Right ventricle myocardium inferior (tissue), 1 donor: ENCODE results near the gene VAV3. TPM values are rescaled to one million over a fixed set of nuclear protein-coding genes. Genes with fewer than 3 reads are reported as not detected.

Source experiments
- ATAC-seq: fragments of 200-7000 bp; cut with Tn5 transposase; one replicate; pipeline ENCODE4 v1.9.1; 2020; ENCODE audit warnings: mild to moderate bottlenecking, moderate library complexity
- DNase-seq: peaks from one replicate; pipeline ENCODE4 v3.0.0; 2021; ENCODE audit errors: missing footprints
- intact Hi-C: fragments of 100-400 bp; cut with DNase I; formaldehyde crosslinking; loops from one replicate; pipeline ENCODE4 v1.11.0; 2022
- total RNA-seq: library from RNA; stranded (reverse); fragmentation: NEBNext Ultra II Directional; extraction: Animal tissue kit (Norgen Biotek cat#: 25700); gene quantifications from one replicate; pipeline ENCODE4 v1.2.1, GENCODE V29; 2021
- donor health status: DM: no; HTN: yes; CAD: no; lungs with severe emphysema.

Gene VAV3
- total RNA-seq, 1 donor from 2014 or later: 1.7 TPM

DNA sequence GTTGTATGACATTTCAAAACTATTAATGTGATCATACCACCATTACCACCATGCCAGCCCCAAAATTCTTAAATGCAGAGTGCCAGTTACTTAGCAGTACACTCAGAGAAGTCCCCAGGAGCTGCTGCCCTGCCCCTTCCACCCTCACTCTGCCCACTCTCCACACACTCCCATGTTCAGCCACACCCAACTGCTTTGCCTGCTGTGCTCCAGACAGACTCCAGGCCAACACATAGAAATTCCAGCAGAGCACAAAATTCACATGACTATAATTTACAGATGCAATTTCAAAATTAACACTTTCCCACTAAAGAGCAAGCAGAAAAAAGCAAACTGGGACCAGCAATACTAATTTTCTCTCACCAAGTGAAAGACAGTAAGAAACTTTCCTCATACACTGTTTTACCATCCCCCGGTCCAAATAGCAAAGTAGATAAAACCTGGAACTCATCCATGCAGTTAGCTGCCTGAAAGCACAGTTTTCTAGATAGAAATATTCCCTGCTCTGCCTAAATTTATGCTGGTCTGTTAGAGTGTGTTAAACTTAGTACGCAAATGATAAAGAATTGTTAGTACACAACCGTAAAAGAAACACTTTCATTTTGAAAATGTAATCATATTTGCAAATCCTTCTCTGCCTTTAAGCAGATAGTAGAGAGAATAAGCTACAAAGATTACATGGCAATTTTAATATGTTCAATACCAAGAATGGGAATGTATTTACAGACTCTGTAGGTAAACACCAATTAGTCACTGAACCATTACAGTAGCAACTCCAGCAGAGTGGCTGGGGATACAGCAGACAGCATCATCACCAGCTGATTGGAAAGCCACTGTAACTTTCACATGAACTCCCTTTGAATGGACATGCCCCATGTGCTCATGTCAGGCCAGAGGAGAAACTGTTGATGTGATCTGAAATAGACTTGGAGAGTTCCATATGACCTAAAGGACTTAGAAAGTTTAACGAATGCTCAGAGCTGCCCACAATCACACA lies 176.5 kb downstream of the VAV3 start:
- no peak for DNase-seq

DNA sequence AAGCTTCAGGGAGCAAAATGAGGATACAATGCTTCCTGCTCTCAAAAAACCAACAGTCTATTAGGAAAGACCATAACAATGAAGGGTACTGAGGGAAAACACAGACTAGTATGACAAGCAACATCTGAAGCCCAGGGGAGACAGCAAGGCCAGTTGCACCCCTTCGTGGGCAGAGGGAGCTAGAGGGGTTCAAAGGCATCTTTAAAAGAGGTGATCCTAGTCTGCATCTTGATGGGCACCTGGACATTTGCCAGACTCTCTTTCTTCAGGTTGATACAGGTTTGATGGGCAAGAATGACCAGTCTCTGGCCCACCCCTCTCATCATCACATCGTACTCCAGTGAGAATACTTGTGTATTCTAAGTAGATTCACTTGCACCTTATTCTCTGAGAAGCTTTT lies 177.7 kb downstream of the VAV3 start:
- ATAC-seq (no peak), DNase-seq (no peak)
- intact Hi-C loops: no loop called here

More for the DNA sequence above, 176.5 kb downstream of the VAV3 start:
- ATAC-seq: no peak
- intact Hi-C loops: no loop called here

DNA sequence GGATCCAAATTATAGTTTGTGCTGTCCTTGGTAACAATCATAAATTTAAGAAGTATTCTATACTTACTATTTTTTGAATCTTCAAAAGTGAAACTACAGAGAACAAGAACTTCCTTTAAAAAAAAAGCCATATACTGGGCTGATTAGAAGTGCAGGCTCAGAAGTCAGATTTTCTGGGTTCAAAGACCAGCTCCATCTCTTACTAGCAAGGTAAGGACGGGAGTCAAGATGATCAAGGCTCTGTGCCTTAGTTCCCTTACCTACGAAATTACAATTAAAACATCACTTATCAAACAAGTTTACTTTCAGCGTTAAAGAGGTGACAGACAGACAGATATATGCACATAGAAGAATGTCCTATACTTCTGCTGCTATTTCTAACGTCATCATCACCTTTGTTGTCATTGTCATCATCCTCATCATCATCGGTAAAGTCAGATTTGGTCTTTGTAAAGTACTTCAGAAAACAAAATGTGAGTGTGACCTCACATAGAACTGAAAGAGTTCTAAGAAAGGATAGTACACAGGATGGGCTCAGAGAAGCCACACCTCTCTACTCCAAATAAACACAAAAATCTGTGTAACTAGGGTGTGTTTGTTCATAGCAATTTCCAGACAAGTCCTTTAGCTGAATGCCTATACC lies 178.7 kb downstream of the VAV3 start:
- intact Hi-C loops: no loop called here

DNA sequence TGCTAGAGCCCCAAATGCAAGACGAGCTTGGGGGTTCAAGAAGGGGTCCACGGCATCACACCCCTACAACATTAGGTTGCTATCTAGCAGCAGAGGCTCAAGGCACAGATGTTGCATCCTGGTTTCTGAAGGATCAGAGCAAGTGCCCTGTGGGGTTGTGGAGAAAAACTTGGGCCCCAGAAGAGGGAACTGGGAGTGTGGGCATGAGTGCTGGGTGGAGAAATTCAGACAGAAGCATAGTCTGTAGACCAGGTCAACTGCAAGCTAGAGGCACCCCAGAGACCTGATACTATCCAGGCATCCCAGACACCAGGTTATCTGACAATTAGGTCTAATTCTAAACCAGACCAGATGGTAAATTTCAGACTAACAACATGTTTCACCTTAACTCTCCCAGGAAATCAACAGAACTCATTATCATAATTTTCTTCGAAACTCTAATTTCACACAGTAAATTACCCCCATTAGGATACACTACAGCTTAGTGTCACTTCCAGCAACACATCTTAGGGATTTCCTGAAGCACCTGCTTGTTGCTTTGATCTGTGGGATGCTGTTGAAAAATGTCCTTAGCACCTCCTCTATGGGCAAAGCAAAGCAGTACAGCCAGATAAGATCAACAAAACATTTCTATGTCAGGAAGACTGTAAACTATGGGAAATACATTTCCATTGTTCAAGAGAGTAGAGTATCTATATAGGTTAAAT lies 179.3 kb downstream of the VAV3 start:
- DNase-seq: no peak
- no peak for ATAC-seq
- intact Hi-C loops: loop anchor here (2.0 kb wide), 1 partner anchor 179 kb away; the partner anchor contains the start of gene VAV3

More for the DNA sequence above, 178.7 kb downstream of the VAV3 start:
- ATAC-seq: no peak
- DNase-seq: no peak

DNA sequence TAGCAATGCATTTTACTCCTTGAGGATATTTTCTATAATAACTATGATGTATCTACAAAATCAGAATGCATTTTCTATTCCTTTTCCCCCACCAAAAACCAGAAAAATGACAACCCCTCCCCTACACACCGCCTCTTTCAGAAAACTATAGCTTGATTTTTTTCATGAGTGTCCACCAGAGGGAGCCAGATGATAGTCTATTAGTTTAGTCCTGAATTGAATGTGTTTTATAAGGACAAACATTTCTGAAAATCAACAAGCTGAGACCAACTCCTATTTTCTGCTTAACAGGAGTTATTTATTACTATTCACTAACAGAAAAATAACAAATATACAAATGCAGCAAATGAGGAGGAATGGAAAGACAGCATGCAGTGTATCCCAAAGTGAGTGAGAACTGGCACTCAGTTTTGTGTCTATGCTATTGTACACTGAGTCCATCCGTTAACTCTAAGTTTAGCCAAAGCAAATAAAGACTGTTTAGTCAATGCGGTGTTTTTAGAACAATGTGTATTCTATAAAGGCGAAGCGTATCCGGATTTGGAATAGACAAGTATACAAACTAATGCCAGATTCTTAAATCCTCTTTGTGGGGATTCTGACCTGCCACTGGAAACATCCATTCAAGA lies 182.6 kb downstream of the VAV3 start:
- ATAC-seq (peak; percentile 52), DNase-seq (no peak)
- intact Hi-C loops: loop anchor here (1.0 kb wide), 1 partner anchor 343 kb away; no protein-coding TSS in a partner anchor

DNA sequence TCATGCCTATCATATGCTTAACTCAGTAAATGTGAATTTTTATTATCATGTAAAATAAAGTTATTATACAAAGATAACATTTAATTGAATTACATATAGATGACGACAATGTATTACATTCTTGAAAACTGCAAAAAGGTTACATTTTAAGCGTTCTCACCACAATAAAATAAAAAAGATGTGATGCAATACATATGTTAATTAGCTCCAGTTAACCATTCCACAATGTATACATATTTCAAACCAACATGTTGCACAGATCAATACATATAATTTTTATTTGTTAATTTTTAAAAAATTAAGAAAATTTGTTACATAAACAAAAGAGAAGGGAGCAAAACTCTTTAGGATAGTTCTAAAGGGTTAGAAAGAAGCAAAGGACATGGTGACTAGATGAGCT lies 183.7 kb downstream of the VAV3 start:
- intact Hi-C loops: no loop called here
- DNase-seq: no peak
- no peak for ATAC-seq

DNA sequence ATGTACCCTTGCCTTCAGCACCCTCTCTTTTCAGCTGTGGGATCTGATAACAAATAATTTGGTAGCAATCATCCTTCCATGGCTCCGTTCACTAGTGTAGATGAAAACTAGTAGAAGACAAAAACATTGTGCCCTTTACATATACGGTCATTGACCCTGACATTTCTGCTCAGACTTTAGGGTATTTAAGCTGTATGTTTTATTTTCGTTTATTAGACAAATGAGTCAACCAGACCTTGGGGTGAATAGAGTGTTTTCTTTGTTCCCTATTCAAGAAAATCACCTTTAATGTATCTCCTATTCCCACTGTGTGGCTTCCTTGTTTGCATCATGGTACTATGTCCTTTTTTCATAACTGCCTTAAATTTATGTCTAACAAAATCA lies 187.3 kb downstream of the VAV3 start:
- no peak for ATAC-seq
- DNase-seq: no peak
- intact Hi-C loops: no loop called here

DNA sequence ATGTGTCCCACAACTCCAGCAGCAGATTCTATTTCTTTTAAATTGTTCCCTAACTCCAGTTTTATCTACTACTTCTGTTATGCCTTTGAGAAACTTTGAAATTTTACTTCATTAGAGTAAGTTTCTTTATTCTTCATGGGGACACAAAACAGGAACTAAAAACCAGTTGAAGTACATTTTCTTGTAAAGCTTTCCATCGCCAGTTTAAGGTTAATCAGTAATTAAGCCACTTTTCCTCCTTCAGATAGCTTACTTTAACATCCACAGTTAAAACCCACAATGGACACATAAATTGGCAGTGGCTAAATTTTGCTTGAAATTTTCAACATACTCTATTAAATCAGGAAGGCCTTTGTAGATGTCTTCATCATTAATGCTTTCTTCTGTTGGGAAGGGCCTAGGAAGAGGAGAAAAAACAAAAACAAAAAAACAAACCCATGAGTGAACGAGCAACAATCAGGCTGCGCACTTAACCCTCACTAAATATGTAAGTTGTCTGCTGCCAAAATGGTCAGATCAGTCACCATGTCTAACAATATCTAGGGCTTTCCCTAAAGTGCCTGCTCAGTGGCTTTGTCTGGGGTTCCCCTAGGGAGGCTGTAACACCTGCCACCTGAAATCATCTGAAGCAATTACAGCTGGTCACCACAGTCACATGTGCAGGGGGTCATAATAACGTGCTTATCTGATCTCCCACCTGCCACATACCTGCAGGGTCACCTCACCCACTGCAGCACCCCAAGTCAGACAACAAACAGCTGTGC lies 187.9 kb downstream of the VAV3 start:
- DNase-seq (no peak), ATAC-seq (no peak)
- intact Hi-C loops: no loop called here

DNA sequence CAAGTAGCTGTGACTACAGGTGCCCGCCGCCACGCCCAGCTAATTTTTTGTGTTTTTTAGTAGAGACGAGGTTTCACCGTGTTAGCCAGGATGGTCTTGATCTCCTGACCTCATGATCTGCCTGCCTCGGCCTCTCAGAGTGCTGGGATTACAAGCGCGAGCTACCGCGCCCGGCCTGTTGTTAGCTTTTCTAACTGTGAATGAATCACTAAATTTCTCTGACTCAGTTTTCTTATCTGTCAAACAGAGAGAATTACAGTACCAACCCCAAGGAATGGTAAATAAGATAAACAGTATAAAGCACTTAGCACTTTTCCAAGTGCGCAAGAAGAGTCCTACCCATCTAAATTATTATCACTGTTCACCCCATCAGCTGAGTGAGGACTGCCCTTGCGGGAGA lies 193.6 kb downstream of the VAV3 start:
- intact Hi-C loops: no loop called here
- DNase-seq (peak; percentile 62), ATAC-seq (no peak)

DNA sequence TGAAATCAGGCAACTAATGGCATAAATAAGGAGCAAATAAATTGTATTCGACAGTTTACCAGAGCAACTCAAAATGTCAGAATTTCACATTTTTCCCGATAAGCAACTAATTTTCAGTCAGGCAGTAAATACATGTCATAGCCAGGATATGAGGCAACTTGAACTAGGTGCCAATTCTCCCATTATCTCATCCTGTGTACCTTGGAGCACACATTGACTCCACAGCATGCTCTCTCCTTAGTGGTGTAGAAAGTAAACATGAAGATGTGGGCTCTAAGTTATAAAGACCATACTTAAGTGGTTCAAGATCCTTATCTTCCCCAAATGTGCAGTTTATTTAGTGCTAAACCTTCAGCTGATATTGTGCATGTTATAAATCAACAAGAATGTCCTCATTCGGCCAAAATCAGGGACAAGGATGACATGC lies 197.8 kb downstream of the VAV3 start:
- intact Hi-C loops: no loop called here
- ATAC-seq (peak; percentile 68), DNase-seq (no peak)

DNA sequence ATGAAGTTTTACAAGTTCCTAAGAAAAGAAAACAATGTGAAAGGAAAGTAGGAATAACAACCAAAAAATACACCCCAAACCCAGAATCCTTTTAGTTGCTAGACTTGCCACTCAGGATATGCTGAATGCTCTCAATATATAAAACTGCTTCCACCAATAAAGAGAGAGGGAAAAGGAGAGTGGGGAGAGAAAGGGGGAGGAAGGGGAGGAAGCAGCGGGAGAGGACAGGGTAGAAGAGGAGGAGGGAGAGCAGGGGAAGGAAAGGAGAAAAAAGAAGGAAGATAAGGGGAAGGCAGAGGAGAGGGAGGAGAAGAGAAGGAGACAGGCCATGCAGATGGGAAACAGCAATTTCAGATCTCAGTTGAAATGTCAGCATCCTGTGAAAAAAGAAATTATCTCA lies 198.4 kb downstream of the VAV3 start:
- intact Hi-C loops: no loop called here
- ATAC-seq (no peak), DNase-seq (no peak)

DNA sequence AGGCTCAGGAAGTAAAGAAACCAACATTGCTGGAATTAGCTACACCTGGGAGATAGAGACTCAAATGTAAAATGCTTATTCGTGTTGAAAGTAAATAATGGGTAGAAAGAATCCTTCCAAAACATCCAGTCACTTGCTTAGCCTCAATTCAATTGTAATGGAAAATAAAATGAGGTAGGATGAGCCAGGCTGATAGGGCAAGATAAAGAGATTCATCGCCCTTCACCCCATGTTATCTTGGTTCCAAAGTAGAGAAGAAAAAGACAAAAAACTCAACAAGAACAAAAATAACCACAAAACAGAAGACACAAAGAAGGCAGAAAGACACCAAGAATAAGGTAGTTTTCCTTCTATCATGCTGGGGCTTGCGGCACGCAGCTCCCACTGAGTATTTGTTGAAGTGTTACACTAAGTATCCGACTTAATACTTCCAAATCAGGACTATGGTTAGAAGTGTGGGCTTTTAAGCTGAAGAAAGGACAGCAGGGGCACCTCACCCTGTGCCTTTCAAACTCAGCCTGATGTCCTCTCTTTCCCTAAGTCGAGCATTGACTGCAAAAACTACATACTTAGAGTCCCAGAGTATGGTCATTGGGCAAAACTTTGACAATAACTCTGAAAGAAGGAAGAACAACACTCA lies 202.1 kb downstream of the VAV3 start:
- DNase-seq: no peak
- intact Hi-C loops: no loop called here
- ATAC-seq: no peak

DNA sequence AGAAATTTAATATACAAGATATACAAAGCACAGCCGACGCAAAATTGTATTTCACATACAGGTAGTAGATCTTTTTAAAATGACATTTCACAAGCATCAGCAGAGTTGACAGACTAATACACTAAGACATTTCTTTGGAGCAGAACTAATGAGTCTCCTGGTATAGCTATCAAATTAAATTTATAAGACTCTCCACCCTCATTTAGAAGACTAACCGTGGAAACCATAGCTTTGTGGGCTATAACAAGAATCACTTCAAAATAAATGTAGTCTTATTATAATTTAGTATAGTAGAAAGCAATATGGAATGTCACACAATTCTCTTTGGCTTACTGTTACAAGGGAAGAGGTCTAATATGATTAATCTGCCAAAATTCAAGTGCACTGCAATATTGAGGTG lies 204.9 kb downstream of the VAV3 start:
- no peak for DNase-seq
- intact Hi-C loops: no loop called here
- no peak for ATAC-seq

DNA sequence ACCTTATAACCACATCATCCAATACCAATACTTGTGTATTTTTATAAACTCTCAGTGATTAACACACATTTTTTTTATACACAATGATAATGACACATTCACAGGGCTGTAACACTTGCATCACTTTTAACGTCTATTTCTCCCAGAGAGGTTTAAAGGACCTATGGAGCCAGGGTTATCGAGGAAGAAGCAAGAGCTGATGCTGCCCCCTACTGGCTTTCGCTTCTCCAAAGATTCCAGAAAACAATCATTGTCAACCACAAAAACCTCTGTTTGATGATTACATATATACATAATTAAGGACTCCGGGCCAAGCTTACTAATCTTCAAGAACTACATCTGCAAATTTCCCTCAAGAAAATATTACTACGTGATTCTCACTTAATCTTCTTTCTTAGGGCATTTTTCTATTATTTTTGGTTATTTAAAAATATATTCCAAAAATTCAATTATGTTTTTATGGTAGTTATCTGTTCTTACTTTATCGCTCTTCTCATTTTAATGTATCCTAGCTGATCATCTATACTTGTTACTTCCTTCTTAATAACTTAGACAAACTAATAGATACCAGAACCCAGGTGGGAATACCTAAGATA lies 214.5 kb downstream of the VAV3 start:
- no peak for ATAC-seq
- DNase-seq: no peak
- intact Hi-C loops: no loop called here

DNA sequence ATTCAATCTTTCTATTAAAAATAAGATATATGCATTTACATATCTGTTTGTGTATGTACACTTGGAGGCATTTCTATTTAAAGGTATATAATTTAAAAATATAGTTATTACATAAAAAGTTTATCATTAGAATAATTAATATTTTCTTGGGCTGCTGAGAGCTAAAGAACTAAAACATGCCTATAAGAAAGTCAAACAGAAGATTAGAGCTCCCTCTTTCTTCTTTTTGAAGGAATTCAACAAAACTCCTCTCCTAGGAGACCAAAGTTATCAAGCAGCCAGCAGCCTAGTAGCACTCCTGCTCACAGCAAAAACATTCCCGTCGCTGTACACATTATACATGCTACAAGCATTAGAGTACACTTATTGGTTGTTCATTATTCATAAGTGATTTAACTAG lies 216.4 kb downstream of the VAV3 start:
- DNase-seq (no peak), ATAC-seq (no peak)
- intact Hi-C loops: no loop called here

DNA sequence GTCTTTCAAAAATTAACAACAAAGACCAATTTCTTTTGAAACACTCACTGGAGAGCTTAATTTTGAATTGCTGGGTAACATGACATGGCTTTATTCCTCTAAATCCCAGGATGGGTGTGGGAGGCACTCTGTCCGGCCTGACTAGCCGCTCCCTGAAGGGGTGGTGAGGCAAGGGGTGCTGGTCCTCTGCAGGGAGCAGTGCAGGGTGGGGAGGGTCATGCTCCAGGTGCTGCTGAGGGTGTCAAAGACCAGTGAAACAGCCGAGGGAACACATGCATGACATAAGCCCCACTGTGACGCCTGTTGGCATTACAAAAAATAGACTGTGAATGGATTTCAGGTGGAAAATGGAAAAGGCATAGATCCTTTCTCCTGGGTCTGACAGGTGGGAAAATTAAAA lies 223.7 kb downstream of the VAV3 start:
- ATAC-seq (no peak), DNase-seq (no peak)
- intact Hi-C loops: no loop called here

DNA sequence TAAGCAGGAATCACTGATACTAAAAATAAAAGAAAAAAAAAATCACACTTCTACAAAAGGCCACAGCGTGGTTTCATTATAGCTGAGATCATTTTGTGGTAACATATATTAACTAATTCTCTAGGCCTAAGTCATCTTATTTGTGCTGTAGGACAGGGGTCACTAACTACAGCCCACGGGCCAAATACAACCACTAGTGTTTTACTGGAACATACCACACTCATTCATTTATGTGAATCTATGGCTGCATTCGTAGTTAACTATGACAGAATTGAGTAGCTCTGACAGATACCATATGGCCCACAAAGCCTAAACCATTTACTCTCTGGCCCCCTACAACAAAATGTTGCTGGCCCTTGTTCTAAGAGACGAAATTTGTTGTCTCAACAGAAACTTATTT lies 224.4 kb downstream of the VAV3 start:
- intact Hi-C loops: no loop called here

More for the DNA sequence above, 224.4 kb downstream of the VAV3 start:
- DNase-seq (no peak), ATAC-seq (no peak)
